GM18907 (cell line): ENCODE data around the gene ACER2.

ENCODE experiments used
- ATAC-seq: cut with Tn5 transposase; IDR thresholded peaks from one replicate; pipeline ENCODE4 v1.9.1; 2021; ENCODE audit warnings: mild to moderate bottlenecking, moderate library complexity; ENCODE audit not compliant: unreplicated experiment

The ACER2 gene

DNA sequence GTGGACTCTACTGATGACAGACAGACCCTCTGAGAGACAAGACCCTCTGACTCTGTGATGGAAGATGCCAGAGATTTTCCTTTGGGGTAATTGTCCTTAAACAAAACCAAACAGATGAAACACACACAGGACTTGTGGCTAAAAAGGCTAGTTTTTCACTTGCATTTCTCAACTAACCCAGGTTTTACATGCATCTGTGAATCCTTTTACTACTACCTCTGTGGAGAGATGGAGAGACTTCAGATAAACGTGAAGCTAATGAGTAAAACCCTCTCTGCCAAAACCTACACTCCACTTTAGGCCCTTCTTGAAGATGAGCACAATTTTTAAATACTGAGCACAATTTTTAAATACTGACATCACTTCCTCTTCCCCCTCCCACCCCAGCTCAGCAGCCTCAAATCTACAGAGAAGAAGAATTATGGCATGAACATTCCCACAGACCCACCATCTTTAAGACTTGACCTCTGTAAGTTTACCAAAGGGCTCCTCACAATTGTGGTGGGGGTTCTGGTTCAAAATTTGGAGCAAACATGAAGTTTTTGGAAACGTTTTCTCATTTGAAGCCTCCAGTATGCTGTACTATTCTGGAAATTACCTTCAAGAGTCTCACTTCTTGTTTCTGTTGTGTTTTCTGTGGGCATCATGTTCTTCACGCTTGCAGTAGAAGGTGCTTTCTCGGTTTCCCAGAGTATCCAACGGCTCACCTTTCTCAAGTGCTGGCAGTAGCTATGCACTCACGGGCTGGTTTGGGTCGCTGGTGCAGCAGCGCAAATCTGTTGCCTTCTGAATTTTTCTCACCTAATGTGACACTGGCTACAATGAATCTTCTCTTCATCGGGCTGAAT is 42.7 kb downstream of the ACER2 start:
- ATAC-seq = peak; percentile 94

- ATAC-seq = no peak
Observed at GRCh38 chr9:19456426-19456825, 47.6 kb downstream of the ACER2 start.

- peak; percentile 80 for ATAC-seq
Observed at GRCh38 chr9:19456996-19457692, 48.3 kb downstream of the ACER2 start.

- ATAC-seq = peak; percentile 25
Observed at GRCh38 chr9:19457693-19458009, 48.8 kb downstream of the ACER2 start.

GRCh38 chr9:19460243-19460642 is 51.4 kb downstream of the ACER2 start:
- ATAC-seq = no peak

GRCh38 chr9:19461135-19461534 is 52.3 kb downstream of the ACER2 start:
- ATAC-seq = no peak

- peak; percentile 8 for ATAC-seq
Observed at GRCh38 chr9:19464061-19464763, 55.4 kb downstream of the ACER2 start.

DNA sequence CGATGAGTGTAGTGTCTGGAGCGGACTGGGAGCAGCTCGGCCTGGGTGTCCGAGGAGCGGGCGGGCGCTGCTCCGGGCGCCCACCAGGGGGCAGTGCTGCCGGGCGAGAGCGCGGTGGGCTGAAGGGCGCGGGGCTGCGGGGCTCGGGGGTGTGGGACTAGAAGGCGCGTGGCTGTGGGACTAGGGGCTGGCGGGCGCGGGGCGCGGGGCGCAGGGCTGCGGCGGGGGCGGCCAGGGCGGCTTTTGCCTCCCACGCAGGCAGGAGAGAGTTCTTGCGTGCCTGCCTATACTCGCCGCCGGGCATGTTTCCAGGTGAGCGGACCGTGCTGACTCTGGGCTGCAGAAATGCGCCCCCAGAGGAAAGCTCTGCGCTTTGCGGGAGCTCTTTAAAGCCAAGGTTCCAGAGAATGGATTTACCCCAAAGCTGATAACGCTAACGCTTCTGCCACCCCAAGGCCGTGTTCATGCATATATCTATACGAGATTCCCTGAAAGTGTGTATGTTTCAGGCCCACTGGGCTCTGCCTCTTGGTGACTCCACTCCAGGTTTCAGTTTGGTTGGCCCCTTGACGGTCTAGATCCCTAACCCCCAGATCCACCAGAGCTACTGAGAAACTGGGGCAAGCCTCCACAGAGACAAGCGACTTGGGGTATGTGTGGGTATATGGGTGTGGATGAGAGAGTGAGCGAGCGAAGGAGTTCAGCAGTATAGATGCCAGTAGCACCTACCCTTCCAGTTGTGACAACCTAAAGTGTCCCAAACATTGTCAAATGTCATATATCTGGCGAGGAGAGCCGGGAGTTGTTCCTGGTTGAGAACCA is 56.2 kb downstream of the ACER2 start:
- ATAC-seq = peak; percentile 96

GRCh38 chr9:19465586-19466279 is 56.9 kb downstream of the ACER2 start:
- no peak for ATAC-seq

DNA sequence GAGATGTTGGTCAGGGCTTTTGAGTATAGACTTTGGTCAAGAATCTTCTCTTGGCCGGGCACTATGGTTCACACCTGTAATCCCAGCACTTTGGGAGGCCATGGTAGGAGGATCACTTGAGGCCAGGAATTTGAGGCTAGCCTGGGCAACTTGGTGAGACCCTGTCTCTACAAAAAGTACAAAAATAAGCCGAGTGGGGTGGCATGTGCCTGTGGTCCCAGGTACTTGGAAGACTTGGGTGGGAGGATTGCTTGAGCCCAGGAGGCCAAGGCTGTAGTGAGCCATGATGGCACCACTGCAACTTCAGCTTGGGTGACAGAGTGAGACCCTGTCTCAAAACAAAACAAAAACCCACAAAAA is 57.5 kb downstream of the ACER2 start:
- no peak for ATAC-seq

- no peak for ATAC-seq
Observed at GRCh38 chr9:19469271-19469670, 60.5 kb downstream of the ACER2 start.

- no peak for ATAC-seq
Observed at GRCh38 chr9:19470567-19470966, 61.8 kb downstream of the ACER2 start.

GRCh38 chr9:19470981-19471650 is 62.3 kb downstream of the ACER2 start:
- ATAC-seq = no peak

GRCh38 chr9:19471737-19472648 is 63.2 kb downstream of the ACER2 start:
- ATAC-seq = peak; percentile 87

DNA sequence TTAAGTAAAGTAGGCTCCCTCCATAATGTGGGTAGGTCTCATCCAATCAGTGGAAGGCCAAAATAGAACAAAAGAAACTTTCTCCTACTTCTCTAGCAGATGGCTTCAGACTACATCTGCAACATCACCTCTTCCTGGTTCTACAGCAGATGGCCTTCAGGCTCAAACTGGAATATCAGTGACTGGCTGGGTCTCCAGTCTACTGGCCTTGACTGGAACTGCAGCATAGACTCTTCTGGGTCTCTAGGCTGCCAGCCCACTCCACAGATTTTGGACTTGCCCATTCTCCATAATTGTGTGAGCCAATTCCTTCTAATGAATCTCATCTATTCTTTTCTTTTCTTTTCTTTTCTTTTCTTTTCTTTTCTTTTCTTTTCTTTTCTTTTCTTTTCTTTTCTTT is 64.8 kb downstream of the ACER2 start:
- ATAC-seq = no peak

GRCh38 chr9:19479874-19480273 is 71.1 kb downstream of the ACER2 start:
- no peak for ATAC-seq

DNA sequence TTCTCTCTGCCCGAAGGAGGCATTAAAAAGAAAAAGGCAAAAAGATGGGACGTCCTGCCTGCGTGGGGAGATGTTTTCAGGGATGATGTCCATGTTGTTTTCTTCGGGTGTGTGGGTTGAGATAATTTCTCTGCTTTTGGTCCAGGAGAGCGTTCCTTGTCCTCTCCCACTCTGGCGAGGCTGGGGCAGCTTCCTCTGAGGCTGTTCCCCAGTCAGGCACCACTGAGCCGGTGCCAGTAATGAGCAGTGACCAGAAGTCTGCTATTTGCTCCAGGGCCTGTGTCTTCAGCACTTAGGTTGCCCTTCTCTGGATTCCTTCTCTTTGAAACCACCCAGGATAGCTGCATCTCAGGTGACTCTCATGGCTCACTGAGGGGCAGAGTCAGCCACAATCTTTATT is 71.5 kb downstream of the ACER2 start:
- no peak for ATAC-seq

DNA sequence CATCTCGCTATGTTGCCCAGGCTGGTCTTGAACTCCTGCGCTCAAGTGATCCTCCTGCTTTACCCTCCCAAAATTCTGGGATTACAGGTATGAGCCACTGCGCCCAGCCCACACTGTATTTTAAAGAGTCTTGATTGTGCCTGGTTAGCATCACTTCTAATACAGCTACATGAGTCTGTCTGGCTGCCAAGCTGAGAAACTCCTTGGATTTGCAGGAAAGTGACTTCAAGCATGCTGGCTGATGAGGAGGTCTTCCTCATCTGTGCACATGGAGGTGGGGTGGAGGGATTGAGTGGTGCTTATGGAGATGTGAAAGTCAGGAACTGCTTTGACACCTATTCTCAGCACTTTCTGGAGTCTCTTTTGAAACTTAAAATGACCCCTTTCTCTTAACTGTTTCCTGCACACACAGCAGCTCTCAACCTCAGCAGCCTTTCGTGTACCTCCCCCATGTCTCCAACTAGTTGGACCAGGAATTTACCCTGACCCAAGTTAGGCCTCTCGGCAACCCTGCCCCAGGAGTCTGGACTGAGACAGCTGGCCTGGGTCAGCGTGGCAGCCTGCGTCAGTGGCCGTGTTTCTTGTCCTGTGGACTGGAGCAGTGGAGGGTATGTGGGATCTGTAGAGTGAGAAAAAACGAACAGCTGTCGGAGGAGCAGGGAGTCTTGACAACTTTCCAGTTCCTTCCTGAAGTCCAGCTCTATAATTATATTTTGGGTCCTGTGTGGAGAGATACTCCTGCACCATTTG is 72.5 kb downstream of the ACER2 start:
- ATAC-seq = no peak
